GM21390 (cell line): ENCODE data around the gene KRT75.
"Not testable (repeated sequence)": the region's sequence is repeated elsewhere in the genome, so short reads cannot be mapped to it uniquely, and the experiment has no call there.

Experiments
- ATAC-seq: cut with Tn5 transposase; IDR thresholded peaks from one replicate; pipeline ENCODE4 v1.9.1; 2021; ENCODE audit not compliant: unreplicated experiment

Gene KRT75

DNA sequence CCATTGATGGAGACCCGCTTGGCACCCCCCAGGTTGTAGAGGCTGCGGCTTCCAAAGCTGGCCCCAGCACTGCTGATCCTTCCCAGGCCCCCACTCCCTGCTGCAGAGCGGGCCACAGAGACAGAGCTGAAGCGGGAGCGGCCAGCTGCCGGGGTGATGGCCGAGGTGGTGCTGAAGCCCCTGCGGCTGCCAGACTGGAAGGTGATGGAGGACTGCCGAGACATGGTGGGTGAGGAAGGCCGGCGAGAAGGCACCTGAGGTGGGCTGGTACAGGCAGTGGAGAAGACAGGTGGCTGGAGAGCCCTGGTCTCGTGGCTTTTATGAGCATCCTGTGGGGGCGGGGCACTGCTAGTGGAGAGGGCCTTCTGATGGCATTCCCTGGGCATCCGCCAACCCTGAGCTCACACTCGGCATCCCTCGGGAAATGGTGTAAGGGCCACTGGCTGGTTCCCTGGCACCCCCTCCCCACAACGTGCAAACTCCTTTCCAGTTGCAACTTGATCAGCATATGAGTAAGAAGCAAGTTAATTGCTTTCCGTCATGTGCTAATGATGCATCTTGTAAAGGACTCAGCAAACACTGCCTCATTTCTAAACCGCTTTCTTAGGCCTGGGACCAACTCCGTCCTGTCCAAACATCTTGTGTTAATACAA lies at the start of gene KRT75:
Gene KRT75 (minus strand): TSS at position 291 of the 653 bp plus-strand sequence. CDS start 67 bp downstream, at position 224.
- no peak for ATAC-seq

DNA sequence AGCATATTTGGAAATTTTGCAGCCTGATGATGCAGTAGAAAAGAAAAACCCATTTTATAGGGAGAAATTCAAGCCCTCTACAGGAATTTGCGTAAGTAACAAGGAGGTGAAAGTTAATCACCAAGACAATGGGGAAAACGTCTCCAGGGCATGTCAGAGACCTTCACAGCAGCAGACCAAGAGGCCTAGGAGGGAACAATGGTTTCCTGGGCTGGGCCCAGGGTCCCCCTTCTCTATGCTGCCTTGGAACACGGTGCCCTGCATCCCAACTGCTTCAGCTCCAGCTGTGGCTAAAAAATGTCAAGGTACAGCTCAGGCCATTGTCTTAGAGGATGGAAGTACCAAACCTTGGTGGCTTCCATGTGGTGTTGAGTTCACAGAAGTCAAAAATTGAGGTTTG lies 45.9 kb upstream of the KRT75 start:
- no peak for ATAC-seq

DNA sequence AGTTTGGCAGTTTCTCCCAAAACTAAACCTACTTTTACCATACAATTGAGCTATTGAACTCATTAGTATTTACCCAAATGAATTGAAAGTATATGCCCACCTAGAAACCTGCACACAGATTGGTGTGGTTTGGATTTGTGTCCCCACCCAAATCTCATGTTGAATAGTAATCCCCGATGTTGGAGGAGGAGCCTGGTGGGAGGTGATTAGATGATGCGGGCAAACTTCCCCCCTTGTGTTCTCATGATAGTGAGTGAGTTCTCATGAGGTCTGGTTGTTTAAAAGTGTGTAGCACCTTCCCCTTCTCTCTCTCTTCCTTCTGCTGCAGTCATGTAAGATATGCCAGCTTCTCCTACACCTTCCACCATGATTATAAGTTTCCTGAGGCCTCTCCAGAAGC lies 43.5 kb upstream of the KRT75 start:
- ATAC-seq: no peak

DNA sequence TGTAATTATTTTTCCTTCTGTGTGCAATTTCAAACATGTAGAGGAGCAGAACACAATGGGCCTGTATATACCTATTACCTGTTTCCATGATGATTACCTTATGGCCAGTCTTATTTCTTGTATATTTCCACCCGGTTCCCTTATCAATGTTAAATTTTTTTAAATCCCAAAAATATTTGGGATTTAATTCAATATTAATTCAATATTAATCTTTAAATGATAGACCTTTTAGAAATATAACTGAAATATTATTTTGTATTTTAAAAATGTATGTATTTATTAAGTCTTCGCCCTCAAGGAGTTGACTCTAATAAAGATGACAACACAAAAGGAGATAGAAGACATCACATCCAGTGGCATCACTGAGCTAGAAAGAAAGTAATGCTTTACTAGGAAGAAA lies 40.0 kb upstream of the KRT75 start:
- ATAC-seq: no peak

DNA sequence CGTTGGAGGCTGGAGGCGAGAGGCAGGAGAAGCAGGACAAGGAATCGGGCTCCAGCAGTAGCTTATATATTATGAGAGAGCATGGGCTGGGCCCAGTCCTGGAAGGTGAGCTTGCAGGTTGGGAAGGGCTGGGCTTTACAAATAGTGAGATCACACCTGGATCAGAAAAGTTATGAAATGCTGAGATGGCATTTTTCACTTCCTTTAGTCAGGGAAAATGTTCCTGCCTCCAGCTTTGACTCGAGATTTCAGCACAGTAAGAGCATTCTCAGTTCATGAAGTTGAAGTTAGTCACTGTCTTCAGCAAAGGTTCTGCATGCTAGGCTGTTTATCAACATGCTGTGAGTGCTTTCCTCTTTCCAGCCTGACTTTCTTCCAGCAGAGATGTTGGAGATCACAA lies 39.6 kb upstream of the KRT75 start, which contains the start of gene KRT6C:
Gene KRT6C (minus strand): TSS at position 38 of the 400 bp plus-strand sequence. CDS start 68 bp downstream, outside the sequence.
- no peak for ATAC-seq

DNA sequence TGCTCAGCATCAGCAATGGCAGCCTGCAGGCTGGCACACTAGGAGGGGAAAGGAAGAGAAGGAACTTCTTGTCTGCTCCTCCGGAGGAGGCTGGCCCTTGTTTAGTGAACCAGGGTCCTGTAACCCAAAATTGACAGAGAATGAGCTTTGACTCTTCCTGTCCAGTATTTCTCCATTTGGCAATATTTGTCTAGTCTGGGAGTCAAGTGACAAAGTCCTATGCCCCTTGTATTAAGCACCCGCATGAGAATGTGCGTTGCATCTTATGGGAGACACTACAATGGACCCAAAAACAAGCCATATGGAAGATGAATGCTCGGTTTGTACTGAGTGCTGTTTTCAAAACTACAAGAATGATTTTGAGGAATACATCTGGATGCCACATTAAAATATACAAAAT lies 35.7 kb upstream of the KRT75 start:
- ATAC-seq: no peak

DNA sequence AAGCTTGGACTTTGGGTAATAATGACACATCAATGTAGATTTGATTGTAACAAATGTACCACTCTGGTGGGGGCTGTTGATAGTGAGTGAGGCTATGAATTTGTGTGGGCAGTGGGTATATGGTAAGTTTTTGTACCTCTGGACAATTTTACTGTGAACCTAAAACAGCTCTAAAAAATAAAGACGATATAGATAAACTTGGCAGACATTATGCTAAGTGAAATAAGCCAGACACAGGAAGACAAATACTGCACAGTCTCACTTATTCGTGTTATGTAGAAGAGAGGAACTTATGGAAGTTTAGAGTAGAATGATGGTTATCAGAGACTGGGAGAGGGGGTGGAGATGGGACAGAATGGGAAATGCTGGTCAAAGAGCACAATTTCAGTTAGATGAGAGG lies 30.7 kb upstream of the KRT75 start:
- no peak for ATAC-seq

DNA sequence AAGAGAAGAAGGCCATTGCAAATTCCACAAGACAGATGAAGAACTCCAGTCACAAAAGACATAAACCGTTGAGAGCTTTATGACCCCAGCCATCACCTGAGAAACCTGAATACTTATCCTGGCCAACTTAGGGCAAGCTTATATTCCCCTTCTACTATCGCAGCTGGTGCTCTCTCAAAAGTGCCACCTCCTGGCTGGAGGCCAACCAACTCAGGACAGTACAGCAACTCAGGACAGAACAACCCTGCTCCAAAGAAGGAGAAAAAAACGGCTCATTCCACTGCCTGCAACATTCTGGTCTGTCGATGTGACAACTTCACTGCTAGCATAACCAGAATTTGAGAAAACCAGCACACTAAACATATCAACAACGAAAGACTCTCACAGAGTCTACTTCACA lies 27.5 kb upstream of the KRT75 start:
- no peak for ATAC-seq

DNA sequence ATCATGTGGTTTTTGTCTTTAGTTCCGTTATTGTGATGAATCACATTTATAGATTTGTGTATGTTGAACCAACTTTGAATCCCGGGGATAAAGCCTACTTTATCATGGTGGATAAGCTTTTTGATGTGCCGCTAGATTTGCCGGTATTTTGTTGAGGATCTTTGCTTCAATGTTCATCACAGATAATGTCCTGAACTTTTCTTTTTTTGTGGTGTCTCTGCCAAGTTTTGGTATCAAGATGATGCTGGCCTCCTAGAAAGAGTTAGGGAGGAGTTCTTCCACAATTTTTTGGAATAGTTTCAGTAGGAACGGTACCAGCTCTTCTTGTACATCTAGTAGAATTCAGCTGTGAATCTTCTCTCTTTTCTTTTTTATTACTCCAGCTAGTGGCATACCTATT lies 24.7 kb upstream of the KRT75 start:
- no peak for ATAC-seq

DNA sequence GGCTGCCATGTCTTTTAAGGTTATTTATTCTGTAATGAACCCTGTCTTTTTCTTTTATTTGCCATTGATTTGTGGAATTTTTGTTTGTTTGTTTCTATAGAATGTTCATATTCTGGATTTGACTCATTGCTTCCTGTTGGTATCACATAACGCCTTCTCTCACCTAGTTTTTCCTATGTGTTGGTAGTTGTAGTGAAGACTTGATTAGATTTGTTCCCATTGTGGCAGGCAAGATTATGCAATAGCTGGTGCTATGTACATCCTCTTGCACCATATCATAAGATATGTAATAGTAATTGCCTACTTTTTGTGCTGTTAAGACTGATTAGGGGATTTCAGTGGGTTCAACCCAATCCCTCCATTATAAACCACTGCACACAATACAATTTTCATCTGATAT lies 21.6 kb upstream of the KRT75 start:
- ATAC-seq: no peak

DNA sequence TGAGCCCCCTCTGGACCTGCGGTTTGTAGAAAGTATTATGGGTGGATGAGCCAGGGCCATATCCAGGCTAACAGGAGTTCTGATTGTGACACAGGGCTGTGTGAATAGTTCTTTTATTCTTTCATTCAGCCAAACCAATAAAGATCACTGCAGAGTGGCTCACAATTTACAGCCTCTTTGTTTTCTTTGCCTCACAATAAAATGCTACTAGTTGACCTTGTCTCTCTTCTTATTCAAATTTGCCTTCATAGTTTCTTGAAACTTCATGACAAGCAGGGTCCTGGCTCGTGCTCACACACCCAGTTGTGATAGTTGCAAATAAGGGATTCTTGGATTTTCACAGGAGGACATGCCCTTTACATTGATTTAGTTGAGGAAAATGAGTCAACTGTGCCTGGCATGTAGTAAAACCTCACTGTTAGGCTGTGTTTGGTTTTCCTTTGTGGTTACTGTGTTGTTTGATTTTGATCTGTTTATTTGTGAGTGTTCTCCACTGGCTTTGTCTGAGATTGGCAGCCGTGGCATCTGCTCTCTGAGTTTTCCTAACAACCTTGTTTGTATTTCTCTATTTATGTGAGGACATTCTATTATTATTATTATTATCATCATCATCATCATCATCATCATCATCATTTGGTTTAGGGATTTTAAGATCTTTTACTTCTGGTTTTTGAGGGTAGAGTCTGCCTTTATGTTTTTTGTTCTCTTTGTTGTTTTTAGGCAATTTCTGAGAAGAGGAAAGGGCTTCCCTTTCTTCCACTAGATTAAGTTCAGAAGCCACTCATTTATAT lies 20.4 kb upstream of the KRT75 start:
- ATAC-seq: no peak

DNA sequence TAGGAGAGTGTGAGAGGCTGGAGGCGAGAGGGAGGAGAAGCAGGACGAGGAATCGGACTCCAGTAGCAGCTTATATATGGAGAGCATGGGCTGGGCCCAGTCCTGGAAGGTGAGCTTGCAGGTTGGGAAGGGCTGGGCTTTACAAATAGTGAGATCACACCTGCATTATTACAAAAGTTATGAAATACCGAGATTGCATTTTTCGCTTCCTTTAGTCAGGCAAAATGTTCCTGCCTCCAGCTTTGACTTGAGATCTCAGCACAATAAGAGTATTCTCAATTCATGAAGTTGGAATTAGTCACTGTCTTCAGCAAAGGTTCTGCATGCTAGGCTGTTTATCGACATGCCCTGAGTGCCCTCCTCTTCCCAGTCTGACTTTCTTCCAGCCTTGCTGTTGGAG lies 17.9 kb upstream of the KRT75 start, which contains the start of gene KRT6B:
Gene KRT6B (minus strand): TSS at position 46 of the 400 bp plus-strand sequence. CDS start 68 bp downstream, outside the sequence.
- no peak for ATAC-seq

DNA sequence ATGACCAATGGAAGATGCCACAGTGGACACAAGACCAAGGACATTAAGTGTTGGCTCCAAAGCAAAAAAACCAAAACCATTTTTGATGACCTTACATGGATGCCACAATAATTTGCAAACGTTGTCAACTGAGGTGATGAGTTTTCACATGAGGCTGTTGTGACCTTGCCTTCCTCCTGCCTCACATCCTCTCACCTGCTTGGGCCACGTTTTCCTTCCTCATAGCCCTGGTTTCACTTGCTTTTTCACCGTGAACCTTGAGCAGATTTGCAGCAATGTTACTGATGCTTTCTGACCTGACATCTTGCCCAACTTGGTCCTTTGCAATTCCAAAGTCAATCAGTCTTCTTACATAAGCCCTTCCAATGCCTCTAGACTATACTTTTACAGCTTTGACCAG lies 14.1 kb upstream of the KRT75 start:
- no peak for ATAC-seq

DNA sequence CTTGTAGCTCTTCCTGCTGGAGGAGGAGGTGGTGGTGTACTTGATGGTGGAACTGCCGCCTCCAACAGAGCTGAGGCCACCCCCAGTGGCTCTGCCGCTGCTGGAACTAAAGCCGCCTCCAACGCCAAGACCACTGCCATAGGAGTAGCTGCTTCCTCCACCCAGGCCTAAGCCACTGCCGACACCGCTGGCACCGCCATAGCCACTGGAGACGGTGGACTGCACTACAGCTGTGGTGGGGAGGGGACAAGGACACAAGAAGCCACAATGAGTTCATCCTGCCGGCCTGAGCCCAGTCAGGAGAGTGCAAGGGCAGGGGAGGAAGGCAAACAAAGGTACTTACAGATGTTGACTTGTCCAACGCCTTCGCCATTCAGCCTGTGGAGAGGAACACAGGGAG lies 13.0 kb upstream of the KRT75 start:
- not testable (repeated sequence) for ATAC-seq

DNA sequence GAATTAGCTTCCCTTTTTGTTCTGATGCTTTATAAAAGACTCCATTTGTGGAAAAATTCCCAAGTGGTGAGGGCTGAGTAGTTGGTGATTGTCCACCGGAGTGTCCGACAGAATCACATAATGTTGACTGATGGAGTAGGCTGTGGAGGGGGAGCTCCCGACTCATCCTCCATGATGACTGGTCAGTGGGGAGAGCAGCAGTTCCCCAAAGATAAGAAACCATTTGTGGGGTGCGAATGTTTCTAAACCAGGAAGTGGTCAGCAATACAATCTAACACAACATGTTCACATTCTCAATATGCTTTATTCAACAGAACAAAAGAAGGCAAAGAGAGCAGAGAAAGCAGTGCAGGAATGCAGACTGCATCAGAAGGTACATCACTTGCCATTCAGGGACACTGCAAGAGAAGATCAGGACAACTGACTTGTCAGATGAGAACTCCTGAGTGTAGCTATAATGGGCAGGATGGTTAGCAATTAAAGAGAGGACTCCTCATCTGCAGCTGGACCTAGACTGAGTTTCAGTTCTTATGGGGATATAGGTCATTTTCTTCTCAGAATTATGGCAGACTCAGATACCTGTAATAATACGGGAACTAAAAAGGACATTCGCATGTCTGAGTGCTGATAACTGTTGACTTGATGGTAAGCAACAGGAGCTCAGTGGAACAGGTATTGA lies 12.3 kb upstream of the KRT75 start:
- no peak for ATAC-seq

DNA sequence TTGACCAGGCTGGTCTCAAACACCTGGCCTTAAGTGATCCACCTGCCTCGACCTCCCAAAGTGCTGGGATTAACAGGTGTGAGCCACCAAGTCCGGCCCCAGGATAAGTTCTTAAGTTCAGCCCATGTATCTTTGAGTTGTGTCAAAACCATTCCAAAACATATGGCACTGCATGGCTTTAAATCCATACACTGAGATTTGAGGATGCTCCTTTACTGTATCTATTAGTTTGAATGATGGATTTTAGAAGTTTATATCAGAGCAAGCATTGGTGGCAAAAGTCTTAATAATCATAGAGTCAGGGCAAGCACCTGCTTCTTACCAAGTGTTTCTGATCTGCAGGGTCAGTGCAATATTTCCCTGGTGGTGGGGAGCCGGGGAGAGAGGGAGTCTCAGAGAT lies 11.7 kb upstream of the KRT75 start:
- ATAC-seq: no peak

DNA sequence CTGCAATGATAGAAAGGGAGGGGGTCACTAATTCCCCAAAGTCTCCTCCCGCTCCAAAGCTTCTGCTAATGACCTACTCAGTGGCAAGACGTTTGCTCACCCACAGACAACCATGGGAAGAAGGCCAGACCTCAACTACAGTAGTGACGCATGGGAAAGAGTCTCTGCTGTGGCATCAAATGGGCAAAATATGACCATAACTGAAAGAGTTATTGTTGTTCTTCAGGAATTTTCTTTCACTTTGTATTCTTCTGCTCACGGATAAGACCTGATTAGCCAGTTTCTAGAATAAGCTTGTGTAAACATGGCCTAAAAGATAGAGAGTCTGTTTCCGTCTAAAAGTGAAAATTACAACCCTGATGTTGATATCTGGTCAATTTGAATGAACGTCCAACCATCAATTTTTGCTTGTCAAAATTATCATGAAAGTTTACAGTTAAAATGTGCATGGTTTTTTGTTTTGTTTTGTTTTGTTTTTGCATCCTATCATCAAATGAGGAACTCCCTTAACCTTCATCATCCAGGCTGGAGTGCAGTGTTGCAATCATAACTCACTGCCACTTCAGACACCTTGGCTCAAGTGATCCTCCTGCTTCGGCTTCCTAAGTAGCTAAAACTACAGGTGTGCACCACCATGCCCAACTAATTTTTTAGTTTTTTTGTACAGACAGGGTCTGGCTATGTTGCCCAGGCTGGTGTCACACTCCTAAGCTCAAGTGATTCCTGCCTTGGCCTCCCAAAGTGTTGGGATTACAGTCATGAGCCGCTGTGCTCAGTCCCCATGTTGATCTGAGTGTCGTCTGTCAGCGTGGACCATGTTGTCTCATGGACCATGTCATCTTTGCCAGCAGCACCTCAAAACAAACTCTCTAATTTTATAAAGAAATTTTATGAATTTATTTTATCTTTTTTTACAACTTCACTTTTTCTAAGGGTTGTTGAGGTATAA lies 10.8 kb upstream of the KRT75 start:
- ATAC-seq: no peak

DNA sequence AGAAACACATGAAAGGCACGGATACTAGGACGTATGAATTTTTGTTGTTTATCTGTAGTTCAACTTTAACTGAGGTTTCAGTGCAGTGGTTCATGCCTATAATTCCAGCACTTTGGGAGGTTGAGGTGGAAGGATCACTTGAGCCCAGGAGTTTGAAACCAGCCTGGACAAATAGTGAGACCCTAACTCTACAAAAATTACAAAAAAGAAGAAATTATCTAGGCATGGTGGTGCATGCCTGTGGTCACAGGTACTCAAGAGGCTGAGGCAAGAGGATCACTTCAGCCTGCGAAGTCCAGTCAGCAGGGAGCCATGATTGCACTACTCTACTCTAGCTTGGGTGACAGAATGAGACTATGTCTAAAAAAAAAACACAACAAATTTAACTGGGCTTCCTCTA lies 9.8 kb upstream of the KRT75 start:
- ATAC-seq: no peak

DNA sequence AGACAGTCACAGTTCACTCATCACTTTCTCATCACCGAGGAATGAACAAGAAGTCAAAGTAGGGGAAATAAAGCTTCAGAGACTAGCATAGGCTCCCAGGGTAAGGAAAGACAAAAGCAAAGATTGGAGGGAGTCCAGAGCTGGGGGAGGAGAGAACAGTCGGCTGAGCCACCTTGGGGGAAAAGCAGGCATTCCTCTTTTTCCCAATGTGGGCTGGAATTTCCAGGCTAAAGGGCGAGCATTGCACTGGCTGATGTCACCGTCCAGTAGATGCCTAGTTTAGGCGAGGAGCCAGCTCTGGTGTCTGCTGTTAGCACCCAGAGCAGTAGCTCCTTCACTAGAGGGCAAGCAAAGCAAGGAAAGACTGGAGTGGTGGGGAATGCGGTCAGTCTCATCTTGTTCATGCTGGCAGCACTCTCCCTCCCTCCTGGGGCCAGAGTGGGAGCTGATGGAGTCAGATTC lies 8.5 kb upstream of the KRT75 start:
- ATAC-seq: no peak

DNA sequence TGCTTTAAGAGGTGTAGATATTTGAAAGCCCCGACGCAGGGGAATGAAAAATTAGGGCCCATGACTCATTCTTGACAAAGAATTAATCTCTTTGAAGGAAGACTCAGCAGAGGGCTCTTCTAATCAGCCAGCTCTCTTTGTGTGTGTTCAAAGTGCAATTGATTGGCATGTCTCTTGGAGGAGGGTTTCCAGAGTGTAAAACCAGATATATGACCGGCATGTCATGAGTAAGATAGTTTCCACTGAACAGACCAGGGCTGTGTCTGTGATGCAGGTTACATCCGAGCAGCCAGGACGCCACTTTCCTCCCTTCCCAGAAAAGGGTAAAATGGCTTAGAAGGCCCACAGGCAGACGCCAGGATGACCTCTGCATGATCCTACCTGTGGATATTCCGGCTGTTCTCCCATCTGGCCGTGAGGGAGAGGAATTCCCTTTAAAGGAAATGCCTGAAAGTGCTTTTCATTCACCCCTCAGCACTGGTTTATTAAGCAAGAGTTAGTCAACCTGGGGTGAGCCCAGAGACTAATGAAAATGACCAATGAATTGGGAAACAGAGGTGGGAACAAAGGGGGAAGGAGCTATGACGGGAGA lies 7.2 kb upstream of the KRT75 start:
- no peak for ATAC-seq
